Measurements from ENCODE around the gene SRL. TPM values are rescaled to one million over a fixed set of nuclear protein-coding genes. Genes with fewer than 3 reads are reported as not detected.

The SRL gene
- total and polyA plus RNA-seq, 4 donors = 0.31 to 3.2 (median 1.5) TPM

DNA sequence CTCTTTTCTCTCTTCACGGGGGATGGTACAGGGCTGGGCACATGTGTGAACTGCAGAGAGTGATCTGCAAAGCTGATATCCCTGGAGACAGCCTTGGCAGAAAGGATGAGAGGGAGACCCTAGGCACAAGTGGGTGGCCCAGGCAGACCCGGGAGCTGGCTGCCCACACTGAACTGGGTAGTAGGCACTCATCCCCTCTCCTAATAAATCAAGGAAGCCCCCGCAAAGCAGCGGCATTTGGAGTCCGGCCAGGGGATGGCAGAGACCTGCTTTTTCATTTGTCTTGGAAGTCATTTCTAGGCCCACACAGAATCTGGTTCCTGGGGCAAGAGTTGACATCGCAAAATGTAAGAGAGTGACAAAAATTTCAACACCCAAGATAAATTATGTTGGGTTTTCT lies 34.0 kb upstream of the SRL start:
- Histone ChIP-seq H3K27ac (ENCODE audit: low read depth in 1 of 2, low read length in 2 of 2) (no peak overlapping the region), H3K27me3 (ENCODE audit: control insufficient read depth in 1 of 2, insufficient read depth in 2 of 2, low read length in 1 of 2) (no peaks in the 10 kb centered on the region), H3K4me1 (ENCODE audit: control insufficient read depth in 1 of 2, insufficient read depth in 2 of 2, low read length in 2 of 2) (no peaks in the 10 kb centered on the region), H3K4me3 (ENCODE audit: low read length in 2 of 2) (no peak overlapping the region), H3K36me3 (ENCODE audit: control insufficient read depth in 1 of 2, insufficient read depth in 2 of 2, low read length in 1 of 2) (no peaks in the 10 kb centered on the region), H3K9me3 (ENCODE audit: control insufficient read depth, low read length) (no peaks in the 10 kb centered on the region)
- DNase-seq (no peak), ATAC-seq (ENCODE audit: low FRiP score) (no peak)
- intact Hi-C loops (cut with DNase I) = no loop called here
- 70 to 72% methylated on average over 6 of the region's 6 CpGs for WGBS, 2 donors

GRCh38 chr16:4273858-4274311 lies 32.0 kb upstream of the SRL start:
- Histone ChIP-seq H3K4me1 (ENCODE audit: control insufficient read depth in 1 of 2, insufficient read depth in 2 of 2, low read length in 2 of 2) (no peaks in the 10 kb centered on the region), H3K27ac (ENCODE audit: low read depth in 1 of 2, low read length in 2 of 2) (peak overlapping the region in 1 of 2 donors; percentile 60), H3K4me3 (ENCODE audit: low read length in 2 of 2) (peak overlapping the region; percentile 52 to 66), H3K9me3 (ENCODE audit: control insufficient read depth, low read length) (no peaks in the 10 kb centered on the region), H3K36me3 (ENCODE audit: control insufficient read depth in 1 of 2, insufficient read depth in 2 of 2, low read length in 1 of 2) (no peaks in the 10 kb centered on the region), H3K27me3 (ENCODE audit: control insufficient read depth in 1 of 2, insufficient read depth in 2 of 2, low read length in 1 of 2) (no peaks in the 10 kb centered on the region)
- DNase-seq = peak; percentile 80 to 86
- intact Hi-C loops (cut with DNase I) = loop anchor here (5.0 kb wide), 3 partner anchors 48 to 128 kb away; no protein-coding TSS in a partner anchor
- 0 to 1% methylated on average over 25 of the region's 25 CpGs for WGBS, 2 donors
- ATAC-seq (ENCODE audit: low FRiP score) = peak; percentile 55

DNA sequence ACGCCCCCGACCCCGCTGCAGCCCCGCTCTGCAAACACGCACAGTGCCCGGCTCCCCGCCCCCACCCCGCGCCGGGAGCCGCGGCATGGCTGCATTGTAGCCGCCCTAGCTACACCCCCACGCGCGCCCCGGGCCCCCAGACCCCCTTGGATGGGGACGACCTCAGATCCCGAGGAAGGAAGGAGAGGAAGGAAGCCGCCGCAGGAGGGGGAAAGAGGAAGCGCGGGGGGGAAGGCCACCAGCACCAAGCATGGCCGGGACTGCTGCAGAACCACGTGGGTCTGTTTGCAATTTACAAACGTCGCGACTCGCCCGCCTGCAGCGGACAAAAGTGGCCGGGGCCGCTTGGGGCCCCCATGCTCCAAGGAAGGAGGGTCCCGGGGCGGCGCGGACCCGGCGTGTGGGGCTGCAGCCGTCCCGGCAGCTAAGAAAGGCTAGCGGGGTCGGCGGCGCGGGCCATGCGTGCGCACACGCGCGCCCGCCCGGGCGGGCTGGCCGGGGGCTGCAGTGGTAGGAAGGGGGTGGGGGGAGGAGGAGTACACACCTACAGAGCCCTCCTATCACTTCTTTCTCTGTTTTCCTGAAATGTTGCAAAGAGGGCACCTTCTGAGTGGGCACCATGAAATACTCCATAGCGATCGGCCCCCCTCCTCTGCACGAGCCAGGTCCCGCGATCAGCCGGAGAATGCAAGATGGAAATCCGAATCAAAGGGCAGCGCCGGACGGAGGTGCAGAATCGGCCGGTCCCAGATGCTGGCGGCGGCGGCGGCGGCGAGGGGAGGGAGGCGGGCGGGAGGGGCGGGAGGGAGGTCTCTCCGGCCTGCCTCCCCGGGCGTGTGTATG lies 30.5 kb upstream of the SRL start:
- intact Hi-C loops (cut with DNase I) = loop anchor here (5.0 kb wide), 3 partner anchors 50 to 130 kb away; no protein-coding TSS in a partner anchor
- Histone ChIP-seq H3K4me1 (ENCODE audit: control insufficient read depth in 1 of 2, insufficient read depth in 2 of 2, low read length in 2 of 2) (no peaks in the 10 kb centered on the region), H3K27me3 (ENCODE audit: control insufficient read depth in 1 of 2, insufficient read depth in 2 of 2, low read length in 1 of 2) (no peaks in the 10 kb centered on the region), H3K36me3 (ENCODE audit: control insufficient read depth in 1 of 2, insufficient read depth in 2 of 2, low read length in 1 of 2) (no peaks in the 10 kb centered on the region), H3K4me3 (ENCODE audit: low read length in 2 of 2) (peak overlapping the region; percentile 66 to 79), H3K27ac (ENCODE audit: low read depth in 1 of 2, low read length in 2 of 2) (no peak overlapping the region), H3K9me3 (ENCODE audit: control insufficient read depth, low read length) (no peaks in the 10 kb centered on the region)
- DNase-seq (peak in 1 of 2 donors; percentile 79), ATAC-seq (ENCODE audit: low FRiP score) (peak; percentile 3)
- WGBS, 2 donors = 0% methylated on average over 54 to 79 of the region's 79 CpGs

GRCh38 chr16:4271176-4272113 lies 29.6 kb upstream of the SRL start:
- H3K27ac ChIP-seq (ENCODE audit: low read depth in 1 of 2, low read length in 2 of 2) = peak overlapping the region in 1 of 2 donors; percentile 4
- H3K27me3 ChIP-seq (ENCODE audit: control insufficient read depth in 1 of 2, insufficient read depth in 2 of 2, low read length in 1 of 2) = no peaks in the 10 kb centered on the region
- no peaks in the 10 kb centered on the region for H3K4me1 ChIP-seq (ENCODE audit: control insufficient read depth in 1 of 2, insufficient read depth in 2 of 2, low read length in 2 of 2)
- intact Hi-C loops (cut with DNase I) = loop anchor here (5.0 kb wide), 3 partner anchors 51 to 131 kb away; no protein-coding TSS in a partner anchor
- no peaks in the 10 kb centered on the region for H3K9me3 ChIP-seq (ENCODE audit: control insufficient read depth, low read length)
- 0 to 1% methylated on average over 46 to 72 of the region's 72 CpGs for WGBS, 2 donors
- ATAC-seq (ENCODE audit: low FRiP score) (peak; percentile 91), DNase-seq (peak; percentile 96 to 98)
- no peaks in the 10 kb centered on the region for H3K36me3 ChIP-seq (ENCODE audit: control insufficient read depth in 1 of 2, insufficient read depth in 2 of 2, low read length in 1 of 2)
- peak overlapping the region; percentile 66 to 79 for H3K4me3 ChIP-seq (ENCODE audit: low read length in 2 of 2)

- H3K27ac ChIP-seq (ENCODE audit: low read depth in 1 of 2, low read length in 2 of 2) = no peak overlapping the region
- DNase-seq (no peak), ATAC-seq (ENCODE audit: low FRiP score) (no peak)
- H3K36me3 ChIP-seq (ENCODE audit: control insufficient read depth in 1 of 2, insufficient read depth in 2 of 2, low read length in 1 of 2) = no peaks in the 10 kb centered on the region
- no peaks in the 10 kb centered on the region for H3K9me3 ChIP-seq (ENCODE audit: control insufficient read depth, low read length)
- 93% methylated on average over 7 of the region's 7 CpGs for WGBS, 2 donors
- H3K27me3 ChIP-seq (ENCODE audit: control insufficient read depth in 1 of 2, insufficient read depth in 2 of 2, low read length in 1 of 2) = no peaks in the 10 kb centered on the region
- intact Hi-C loops (cut with DNase I) = loop anchor here (5.0 kb wide), 3 partner anchors 52 to 132 kb away; no protein-coding TSS in a partner anchor
- H3K4me3 ChIP-seq (ENCODE audit: low read length in 2 of 2) = no peak overlapping the region
- no peaks in the 10 kb centered on the region for H3K4me1 ChIP-seq (ENCODE audit: control insufficient read depth in 1 of 2, insufficient read depth in 2 of 2, low read length in 2 of 2)
Observed at GRCh38 chr16:4270595-4270994, 28.7 kb upstream of the SRL start.

GRCh38 chr16:4270091-4270490 lies 28.2 kb upstream of the SRL start:
- no peaks in the 10 kb centered on the region for H3K9me3 ChIP-seq (ENCODE audit: control insufficient read depth, low read length)
- ATAC-seq (ENCODE audit: low FRiP score) (no peak), DNase-seq (no peak)
- WGBS, 2 donors = 86 to 92% methylated on average over 5 of the region's 5 CpGs
- H3K27ac ChIP-seq (ENCODE audit: low read depth in 1 of 2, low read length in 2 of 2) = no peak overlapping the region
- H3K27me3 ChIP-seq (ENCODE audit: control insufficient read depth in 1 of 2, insufficient read depth in 2 of 2, low read length in 1 of 2) = no peaks in the 10 kb centered on the region
- H3K36me3 ChIP-seq (ENCODE audit: control insufficient read depth in 1 of 2, insufficient read depth in 2 of 2, low read length in 1 of 2) = no peaks in the 10 kb centered on the region
- intact Hi-C loops (cut with DNase I) = loop anchor here (5.0 kb wide), 3 partner anchors 52 to 132 kb away; no protein-coding TSS in a partner anchor
- H3K4me3 ChIP-seq (ENCODE audit: low read length in 2 of 2) = no peak overlapping the region
- no peaks in the 10 kb centered on the region for H3K4me1 ChIP-seq (ENCODE audit: control insufficient read depth in 1 of 2, insufficient read depth in 2 of 2, low read length in 2 of 2)

GRCh38 chr16:4266372-4266771 lies 24.5 kb upstream of the SRL start:
- Histone ChIP-seq H3K27me3 (ENCODE audit: control insufficient read depth in 1 of 2, insufficient read depth in 2 of 2, low read length in 1 of 2) (no peaks in the 10 kb centered on the region), H3K4me3 (ENCODE audit: low read length in 2 of 2) (no peak overlapping the region), H3K9me3 (ENCODE audit: control insufficient read depth, low read length) (no peaks in the 10 kb centered on the region), H3K27ac (ENCODE audit: low read depth in 1 of 2, low read length in 2 of 2) (no peak overlapping the region), H3K4me1 (ENCODE audit: control insufficient read depth in 1 of 2, insufficient read depth in 2 of 2, low read length in 2 of 2) (no peaks in the 10 kb centered on the region), H3K36me3 (ENCODE audit: control insufficient read depth in 1 of 2, insufficient read depth in 2 of 2, low read length in 1 of 2) (no peaks in the 10 kb centered on the region)
- no peak for ATAC-seq (ENCODE audit: low FRiP score)
- intact Hi-C loops (cut with DNase I) = no loop called here
- 89 to 92% methylated on average over 6 of the region's 6 CpGs for WGBS, 2 donors
- no peak for DNase-seq

DNA sequence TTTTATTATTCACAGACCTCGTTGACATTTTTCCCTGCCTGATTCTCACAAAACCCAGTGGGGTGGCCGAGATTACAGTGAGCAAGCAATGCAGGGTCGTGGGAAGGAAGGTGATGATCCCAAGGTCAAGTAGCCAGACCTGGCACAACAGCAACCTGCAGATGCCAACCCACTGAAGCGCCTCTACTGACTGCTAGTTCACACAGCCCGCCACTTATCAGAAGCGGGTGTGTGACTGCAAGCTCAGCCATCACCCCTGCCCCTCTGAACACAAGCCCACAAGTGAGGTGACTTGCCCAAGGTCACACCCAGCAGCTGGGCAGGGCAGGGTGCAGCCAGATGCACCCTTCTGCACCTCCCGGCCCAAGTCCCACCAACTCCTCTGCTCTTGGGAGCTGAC lies 23.8 kb upstream of the SRL start:
- WGBS, 2 donors = 90 to 91% methylated on average over 7 of the region's 7 CpGs
- Histone ChIP-seq H3K27ac (ENCODE audit: low read depth in 1 of 2, low read length in 2 of 2) (no peak overlapping the region), H3K4me3 (ENCODE audit: low read length in 2 of 2) (no peak overlapping the region), H3K27me3 (ENCODE audit: control insufficient read depth in 1 of 2, insufficient read depth in 2 of 2, low read length in 1 of 2) (no peaks in the 10 kb centered on the region), H3K36me3 (ENCODE audit: control insufficient read depth in 1 of 2, insufficient read depth in 2 of 2, low read length in 1 of 2) (no peaks in the 10 kb centered on the region), H3K9me3 (ENCODE audit: control insufficient read depth, low read length) (no peaks in the 10 kb centered on the region), H3K4me1 (ENCODE audit: control insufficient read depth in 1 of 2, insufficient read depth in 2 of 2, low read length in 2 of 2) (no peaks in the 10 kb centered on the region)
- ATAC-seq (ENCODE audit: low FRiP score) = no peak
- intact Hi-C loops (cut with DNase I) = no loop called here
- DNase-seq = no peak
